Psoas muscle (tissue), 8 donors: ENCODE measurements around the gene DEPP1. TPM values are rescaled to one million over a fixed set of nuclear protein-coding genes. Genes with fewer than 3 reads are reported as not detected.

ENCODE experiments used
- ATAC-seq, 4 donors: fragments of 200-7000 bp; cut with Tn5 transposase; one replicate each; pipeline ENCODE4 v1.9.1; 2020; ENCODE audit warnings: moderate library complexity in 3 of 4, mild to moderate bottlenecking in 2 of 4
- DNase-seq, 2 donors: peaks; one replicate each; pipeline ENCODE4 v3.0.0-alpha.2; 2020
- H3K27ac ChIP-seq: fragments of 200-600 bp; one replicate; pipeline ENCODE4 v1.8.0; 2022
- H3K27me3 ChIP-seq, 3 donors: fragments of 200-600 bp in 1 of 3; one replicate each; pipeline versions ENCODE4 v1.6.1 to v1.8.0; 2013 to 2022; ENCODE audit warnings: low read length in 2 of 3, mild to moderate bottlenecking in 2 of 3, moderate library complexity in 1 of 3; ENCODE audit not compliant: insufficient read depth in 3 of 3
- H3K36me3 ChIP-seq, 2 donors: fragments of 200-600 bp in 1 of 2; one replicate each; pipeline versions ENCODE4 v1.6.1 to v1.8.0; 2013 to 2022; ENCODE audit warnings: low read depth in 1 of 2, mild to moderate bottlenecking in 1 of 2, moderate library complexity in 1 of 2; ENCODE audit not compliant: insufficient read depth in 1 of 2
- H3K4me1 ChIP-seq: fragments of 200-600 bp; one replicate; pipeline ENCODE4 v1.8.0; 2022
- H3K4me3 ChIP-seq: fragments of 200-600 bp; one replicate; pipeline ENCODE4 v1.8.0; 2022; ENCODE audit warnings: mild to moderate bottlenecking
- H3K9me3 ChIP-seq: fragments of 200-600 bp; one replicate; pipeline ENCODE4 v1.8.0; 2022
- CTCF ChIP-seq: fragments of 200-600 bp; IDR thresholded peaks from one replicate; pipeline ENCODE4 v1.8.0; 2022; ENCODE audit warnings: antibody characterized with exemption
- WGBS, 3 donors: extraction: QIAGEN DNeasy Blood & Tissue Kit; methylation state at CpG; one replicate each; pipeline versions ENCODE4 v1.1.6 to v1.1.7; 2013; 5-methylcytosine and 5-hydroxymethylcytosine counted together
- intact Hi-C, 2 donors: fragments of 100-400 bp; cut with DNase I; formaldehyde crosslinking; loops; one replicate each; pipeline versions ENCODE4 v1.11.0 to v1.14.2; 2022
- polyA plus RNA-seq, 3 donors: library from polyadenylated mRNA; stranded (reverse); fragments of 200-250 nt; gene quantifications; one replicate each; pipeline ENCODE4 v1.2.3, GENCODE V29; 2013
- total RNA-seq, 4 donors: library from RNA; stranded (reverse); fragmentation: NEBNext Ultra II Directional in 2 of 4; extraction: Animal tissue kit (Norgen Biotek cat#: 25700) in 2 of 4; gene quantifications; one replicate each; pipeline versions ENCODE4 v1.2.1 to v1.2.4, GENCODE V29; 2021 to 2023
- donor health status: healthy with polysubstance abuse.
- donor health status: DM: no; HTN: no; CAD: no; lungs with moderate emphysema.
- donor health status: Bipolar disorder and iron deficiency.
- donor health status: healthy.
- donor health status: DM: yes; HTN: yes; CAD: no.
- donor health status: DM: no; HTN: no; CAD: no.
- donor health status: DM: no; HTN: no; CAD: no.
- donor health status: DM: yes; HTN: yes; CAD: no.

DEPP1 gene
- total and polyA plus RNA-seq, 7 donors = 28.2 to 102 (median 37.4) TPM

- Histone ChIP-seq H3K9me3 (no peaks in the 10 kb centered on the region), H3K4me1 (peaks cover 27% of the 10 kb centered on the region), H3K36me3 (peaks cover 5 to 23% of the 10 kb centered on the region in 2 donors), H3K27ac (peak overlapping the region; percentile 89), H3K4me3 (peak overlapping the region; percentile 75), H3K27me3 (no peaks in the 10 kb centered on the region)
- 6 to 9% (median 8%) methylated on average over 13 of the region's 13 CpGs for WGBS, 3 donors
- intact Hi-C loops = loop anchor here in 1 of 2 donors (10.0 kb wide), 1 partner anchor 673 kb away; the partner anchor contains the start of gene ZFAND4
- peak; percentile 27 for TF ChIP-seq CTCF
- peak; percentile 78 to 86 (median 84) for ATAC-seq
- DNase-seq = peak; percentile 73 to 90
These were observed 23.0 kb upstream of the DEPP1 start for GRCh38 chr10:45001381-45002148.

- DNase-seq (peak; percentile 76 to 84), ATAC-seq (peak; percentile 57 to 68 (median 67))
- WGBS, 3 donors = 1 to 3% (median 1%) methylated on average over 49 to 79 of the region's 79 CpGs
- H3K27ac ChIP-seq = peak within 1 kb of the TSS; percentile 89
- no peak for TF ChIP-seq CTCF
- no peaks in the 10 kb centered on the region for H3K27me3 ChIP-seq
- H3K4me3 ChIP-seq = peak within 1 kb of the TSS; percentile 75
- H3K4me1 ChIP-seq = peaks cover 34% of the 10 kb centered on the region
- H3K9me3 ChIP-seq = no peaks in the 10 kb centered on the region
- peaks cover 5 to 23% of the 10 kb centered on the region in 2 donors for H3K36me3 ChIP-seq
- intact Hi-C loops = loop anchor here in 1 of 2 donors (10.0 kb wide), 1 partner anchor 674 kb away; the partner anchor contains the start of gene ZFAND4
These were observed 22.3 kb upstream of the DEPP1 start, which contains the start of gene ZNF22 for GRCh38 chr10:45000752-45001380. Gene ZNF22 (plus strand): TSS chr10:45000923. CDS start chr10:45003369, 2,446 bp downstream.

- no peak for TF ChIP-seq CTCF
- 23 to 35% (median 24%) methylated on average over 12 of the region's 12 CpGs for WGBS, 3 donors
- DNase-seq = peak; percentile 89 to 94
These were observed 21.6 kb upstream of the DEPP1 start for GRCh38 chr10:45000138-45000751.

GRCh38 chr10:44998146-44998631 is 19.6 kb upstream of the DEPP1 start:
- peaks cover 46% of the 10 kb centered on the region for H3K4me1 ChIP-seq
- DNase-seq (no peak), ATAC-seq (no peak)
- H3K27ac ChIP-seq = no peak overlapping the region
- TF ChIP-seq CTCF = no peak
- H3K9me3 ChIP-seq = no peaks in the 10 kb centered on the region
- WGBS, 3 donors = 52 to 72% (median 56%) methylated on average over 6 of the region's 6 CpGs
- no peak overlapping the region for H3K4me3 ChIP-seq
- intact Hi-C loops = loop anchor here in 1 of 2 donors (2.0 kb wide), 1 partner anchor 17 kb away; no protein-coding TSS in a partner anchor
- peaks cover 0 to 9% of the 10 kb centered on the region in 2 donors for H3K36me3 ChIP-seq
- no peaks in the 10 kb centered on the region for H3K27me3 ChIP-seq

More at GRCh38 chr10:45000138-45000751, 21.6 kb upstream of the DEPP1 start:
- Histone ChIP-seq H3K27me3 (no peaks in the 10 kb centered on the region), H3K36me3 (peaks cover 5 to 21% of the 10 kb centered on the region in 2 donors), H3K4me3 (peak overlapping the region; percentile 75), H3K4me1 (peaks cover 40% of the 10 kb centered on the region), H3K27ac (peak overlapping the region; percentile 89), H3K9me3 (no peaks in the 10 kb centered on the region)
- peak; percentile 22 to 45 (median 39) for ATAC-seq
- intact Hi-C loops = loop anchor here in 1 of 2 donors (10.0 kb wide), 1 partner anchor 675 kb away; the partner anchor contains the start of gene ZFAND4
